Aorta (tissue), 5 donors: ENCODE results near the gene ARID5A. TPM values are rescaled to one million over a fixed set of nuclear protein-coding genes. Genes with fewer than 3 reads are reported as not detected.
A peak's percentile ranks its signal among the peaks of the same experiment; 100 is the strongest.
"Not testable (repeated sequence)": the region's sequence is repeated elsewhere in the genome, so short reads cannot be mapped to it uniquely, and the experiment has no call there.

Source experiments
- ATAC-seq: fragments of 200-7000 bp; cut with Tn5 transposase; one replicate; pipeline ENCODE4 v1.9.1; 2022; ENCODE audit warnings: moderate library complexity; ENCODE audit not compliant: low FRiP score
- DNase-seq, 2 donors: peaks; one replicate each; pipeline ENCODE4 v3.0.0-alpha.2; 2020
- H3K27ac ChIP-seq, 2 donors: one replicate each; pipeline ENCODE4 v1.5.1; 2013; ENCODE audit warnings: low read length in 2 of 2, mild to moderate bottlenecking in 2 of 2, moderate library complexity in 2 of 2, control low read depth in 1 of 2, inconsistent platforms in 1 of 2, low read depth in 1 of 2
- H3K27me3 ChIP-seq, 2 donors: one replicate each; pipeline ENCODE4 v1.6.1; 2013; ENCODE audit warnings: control low read depth in 1 of 2, low read length in 1 of 2, mild to moderate bottlenecking in 1 of 2, moderate library complexity in 1 of 2; ENCODE audit not compliant: insufficient read depth in 2 of 2, control insufficient read depth in 1 of 2
- H3K36me3 ChIP-seq, 2 donors: one replicate each; pipeline ENCODE4 v1.6.1; 2013; ENCODE audit warnings: control low read depth in 1 of 2, low read length in 1 of 2, mild to moderate bottlenecking in 1 of 2; ENCODE audit not compliant: insufficient read depth in 2 of 2, control insufficient read depth in 1 of 2
- H3K4me1 ChIP-seq, 2 donors: one replicate each; pipeline ENCODE4 v1.6.1; 2013; ENCODE audit warnings: low read length in 2 of 2, control low read depth in 1 of 2, mild to moderate bottlenecking in 1 of 2, moderate library complexity in 1 of 2; ENCODE audit not compliant: insufficient read depth in 2 of 2, control insufficient read depth in 1 of 2
- H3K4me3 ChIP-seq, 2 donors: one replicate each; pipeline ENCODE4 v1.5.1; 2013; ENCODE audit warnings: low read length in 2 of 2, control low read depth in 1 of 2, mild to moderate bottlenecking in 1 of 2
- H3K9me3 ChIP-seq: one replicate; pipeline ENCODE4 v1.6.1; 2013; ENCODE audit warnings: mild to moderate bottlenecking, low read length; ENCODE audit not compliant: control insufficient read depth
- WGBS, 2 donors: extraction: QIAGEN DNeasy Blood & Tissue Kit; methylation state at CpG; one replicate each; pipeline ENCODE4 v1.1.7; 2013; 5-methylcytosine and 5-hydroxymethylcytosine counted together
- intact Hi-C, 2 donors: fragments of 100-400 bp; cut with DNase I; formaldehyde crosslinking; loops; one replicate each; pipeline versions ENCODE4 v1.14.2 to v1.15.0; 2022
- polyA plus RNA-seq, 2 donors: library from polyadenylated mRNA; stranded (reverse); fragments of 200-250 nt; gene quantifications; one replicate each; pipeline ENCODE4 v1.2.3, GENCODE V29; 2013
- total RNA-seq, 2 donors: library from RNA; stranded (reverse); fragmentation: NEBNext Ultra II Directional; extraction: Animal tissue kit (Norgen Biotek cat#: 25700); gene quantifications; one replicate each; pipeline ENCODE4 v1.2.1, GENCODE V29; 2021
- donor health status: healthy with polysubstance abuse.
- donor health status: Bipolar disorder and iron deficiency.
- donor health status: DM: no; HTN: no; CAD: no.
- donor health status: DM: no; HTN: no; CAD: no.
- donor health status: DM: yes; HTN: yes; CAD: no.

Gene ARID5A
- total and polyA plus RNA-seq, 4 donors: 51.5 to 264 (median 182) TPM

- Histone ChIP-seq H3K9me3 (no peaks in the 10 kb centered on the region), H3K27me3 (no peaks in the 10 kb centered on the region), H3K36me3 (peaks cover 0 to 8% of the 10 kb centered on the region in 2 donors), H3K4me1 (no peaks in the 10 kb centered on the region), H3K4me3 (no peak overlapping the region), H3K27ac (no peak overlapping the region)
- ATAC-seq (no peak), DNase-seq (peak in 1 of 2 donors; percentile 79)
- 76 to 78% methylated on average over 16 of the region's 16 CpGs for WGBS, 2 donors
- intact Hi-C loops: loop anchor here in 1 of 2 donors (2.0 to 5.0 kb wide), 3 partner anchors 17 to 209 kb away; partner anchors contain the start of genes ARID5A and CNNM4
Measured at GRCh38 chr2:96553176-96553956, 16.8 kb downstream of the ARID5A start.

- not testable (repeated sequence) for ATAC-seq, H3K4me1 ChIP-seq, H3K9me3 ChIP-seq, H3K4me3 ChIP-seq, H3K27ac ChIP-seq, H3K27me3 ChIP-seq, DNase-seq, H3K36me3 ChIP-seq
- whole genome bisulfite sequencing, 2 donors: 35 to 42% methylated on average over 9 of the region's 9 CpGs
- intact Hi-C loops: loop anchor here in 1 of 2 donors (2.0 to 5.0 kb wide), 3 partner anchors 17 to 208 kb away; partner anchors contain the start of genes ARID5A and CNNM4
Measured at GRCh38 chr2:96553957-96554292, 17.4 kb downstream of the ARID5A start.

GRCh38 chr2:96554293-96555145 lies 18.0 kb downstream of the ARID5A start:
- ATAC-seq (peak; percentile 84), DNase-seq (peak; percentile 87 to 92)
- H3K27ac ChIP-seq: no peak overlapping the region
- H3K4me3 ChIP-seq: no peak overlapping the region
- H3K4me1 ChIP-seq: no peaks in the 10 kb centered on the region
- 12 to 14% methylated on average over 35 of the region's 35 CpGs for WGBS, 2 donors
- intact Hi-C loops: loop anchor here in 1 of 2 donors (5.0 kb wide), 3 partner anchors 47 to 208 kb away; partner anchors contain the start of genes CNNM4 and NEURL3
- no peaks in the 10 kb centered on the region for H3K27me3 ChIP-seq
- no peaks in the 10 kb centered on the region for H3K9me3 ChIP-seq
- H3K36me3 ChIP-seq: peaks cover 0 to 5% of the 10 kb centered on the region in 2 donors

- DNase-seq: no peak
Measured at GRCh38 chr2:96555146-96555610, 18.6 kb downstream of the ARID5A start.

GRCh38 chr2:96556441-96557330 lies 20.1 kb downstream of the ARID5A start:
- WGBS, 2 donors: 85 to 87% methylated on average over 16 of the region's 16 CpGs
- ATAC-seq (no peak), DNase-seq (peak in 1 of 2 donors; percentile 81)
- no peaks in the 10 kb centered on the region for H3K36me3 ChIP-seq
- H3K4me3 ChIP-seq: no peak overlapping the region
- no peaks in the 10 kb centered on the region for H3K27me3 ChIP-seq
- intact Hi-C loops: loop anchor here in 1 of 2 donors (5.0 kb wide), 1 partner anchor 49 kb away; the partner anchor contains the start of gene NEURL3
- H3K4me1 ChIP-seq: no peaks in the 10 kb centered on the region
- H3K9me3 ChIP-seq: no peaks in the 10 kb centered on the region
- H3K27ac ChIP-seq: no peak overlapping the region

More at GRCh38 chr2:96555146-96555610, 18.6 kb downstream of the ARID5A start:
- Histone ChIP-seq H3K4me3 (no peak overlapping the region), H3K9me3 (no peaks in the 10 kb centered on the region), H3K36me3 (peaks cover 0 to 5% of the 10 kb centered on the region in 2 donors), H3K27ac (no peak overlapping the region), H3K4me1 (no peaks in the 10 kb centered on the region), H3K27me3 (no peaks in the 10 kb centered on the region)
- 59 to 60% methylated on average over 13 to 14 of the region's 14 CpGs for WGBS, 2 donors
- peak; percentile 0 for ATAC-seq
- intact Hi-C loops: loop anchor here in 1 of 2 donors (5.0 kb wide), 1 partner anchor 48 kb away; the partner anchor contains the start of gene NEURL3

- H3K27me3 ChIP-seq, H3K27ac ChIP-seq, H3K4me1 ChIP-seq, H3K36me3 ChIP-seq, H3K9me3 ChIP-seq, H3K4me3 ChIP-seq, ATAC-seq, DNase-seq: not testable (repeated sequence)
- intact Hi-C loops: loop anchor here in 1 of 2 donors (5.0 kb wide), 1 partner anchor 50 kb away; the partner anchor contains the start of gene NEURL3
- 89 to 94% methylated on average over 6 of the region's 6 CpGs for WGBS, 2 donors
Measured at GRCh38 chr2:96557421-96557820, 20.9 kb downstream of the ARID5A start.

- no peaks in the 10 kb centered on the region for H3K36me3 ChIP-seq
- 88 to 94% methylated on average over 6 of the region's 6 CpGs for WGBS, 2 donors
- intact Hi-C loops: loop anchor here in 1 of 2 donors (5.0 kb wide), 1 partner anchor 51 kb away; the partner anchor contains the start of gene NEURL3
- no peaks in the 10 kb centered on the region for H3K9me3 ChIP-seq
- H3K4me3 ChIP-seq: no peak overlapping the region
- H3K27ac ChIP-seq: no peak overlapping the region
- no peak for ATAC-seq
- H3K4me1 ChIP-seq: no peaks in the 10 kb centered on the region
- no peak for DNase-seq
- no peaks in the 10 kb centered on the region for H3K27me3 ChIP-seq
Measured at GRCh38 chr2:96558061-96558460, 21.5 kb downstream of the ARID5A start.
